Neural cell (in vitro differentiated cells): ENCODE measurements around the gene ARSI.

ENCODE experiments used
- EP300 ChIP-seq: fragments of 450-650 bp; conservative IDR thresholded peaks from 2 replicates; pipeline ENCODE4 v1.6.1; 2014; ENCODE audit warnings: antibody characterized with exemption, mild to moderate bottlenecking, moderate library complexity; ENCODE audit not compliant: poor library complexity, severe bottlenecking
- SMC3 ChIP-seq: fragments of 450-650 bp; conservative IDR thresholded peaks from 2 replicates; pipeline ENCODE4 v1.6.1; 2014; ENCODE audit warnings: antibody characterized with exemption, mild to moderate bottlenecking, moderate library complexity; ENCODE audit not compliant: poor library complexity
- TF ChIP-seq, protein P1 (sequence below): fragments of 450-650 bp; IDR thresholded peaks from 2 replicates; pipeline ENCODE4 v1.5.1; 2014; ENCODE audit warnings: antibody characterized with exemption, mild to moderate bottlenecking, moderate library complexity; ENCODE audit not compliant: poor library complexity, severe bottlenecking
- TF ChIP-seq, protein P2 (sequence below): IDR thresholded peaks from 2 replicates; pipeline ENCODE4 v1.6.1; 2012; ENCODE audit warnings: borderline replicate concordance

- TF ChIP-seq, protein P1, sequence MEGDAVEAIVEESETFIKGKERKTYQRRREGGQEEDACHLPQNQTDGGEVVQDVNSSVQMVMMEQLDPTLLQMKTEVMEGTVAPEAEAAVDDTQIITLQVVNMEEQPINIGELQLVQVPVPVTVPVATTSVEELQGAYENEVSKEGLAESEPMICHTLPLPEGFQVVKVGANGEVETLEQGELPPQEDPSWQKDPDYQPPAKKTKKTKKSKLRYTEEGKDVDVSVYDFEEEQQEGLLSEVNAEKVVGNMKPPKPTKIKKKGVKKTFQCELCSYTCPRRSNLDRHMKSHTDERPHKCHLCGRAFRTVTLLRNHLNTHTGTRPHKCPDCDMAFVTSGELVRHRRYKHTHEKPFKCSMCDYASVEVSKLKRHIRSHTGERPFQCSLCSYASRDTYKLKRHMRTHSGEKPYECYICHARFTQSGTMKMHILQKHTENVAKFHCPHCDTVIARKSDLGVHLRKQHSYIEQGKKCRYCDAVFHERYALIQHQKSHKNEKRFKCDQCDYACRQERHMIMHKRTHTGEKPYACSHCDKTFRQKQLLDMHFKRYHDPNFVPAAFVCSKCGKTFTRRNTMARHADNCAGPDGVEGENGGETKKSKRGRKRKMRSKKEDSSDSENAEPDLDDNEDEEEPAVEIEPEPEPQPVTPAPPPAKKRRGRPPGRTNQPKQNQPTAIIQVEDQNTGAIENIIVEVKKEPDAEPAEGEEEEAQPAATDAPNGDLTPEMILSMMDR = no peak
- TF ChIP-seq EP300 (no peak), SMC3 (no peak)
- TF ChIP-seq, protein P2, sequence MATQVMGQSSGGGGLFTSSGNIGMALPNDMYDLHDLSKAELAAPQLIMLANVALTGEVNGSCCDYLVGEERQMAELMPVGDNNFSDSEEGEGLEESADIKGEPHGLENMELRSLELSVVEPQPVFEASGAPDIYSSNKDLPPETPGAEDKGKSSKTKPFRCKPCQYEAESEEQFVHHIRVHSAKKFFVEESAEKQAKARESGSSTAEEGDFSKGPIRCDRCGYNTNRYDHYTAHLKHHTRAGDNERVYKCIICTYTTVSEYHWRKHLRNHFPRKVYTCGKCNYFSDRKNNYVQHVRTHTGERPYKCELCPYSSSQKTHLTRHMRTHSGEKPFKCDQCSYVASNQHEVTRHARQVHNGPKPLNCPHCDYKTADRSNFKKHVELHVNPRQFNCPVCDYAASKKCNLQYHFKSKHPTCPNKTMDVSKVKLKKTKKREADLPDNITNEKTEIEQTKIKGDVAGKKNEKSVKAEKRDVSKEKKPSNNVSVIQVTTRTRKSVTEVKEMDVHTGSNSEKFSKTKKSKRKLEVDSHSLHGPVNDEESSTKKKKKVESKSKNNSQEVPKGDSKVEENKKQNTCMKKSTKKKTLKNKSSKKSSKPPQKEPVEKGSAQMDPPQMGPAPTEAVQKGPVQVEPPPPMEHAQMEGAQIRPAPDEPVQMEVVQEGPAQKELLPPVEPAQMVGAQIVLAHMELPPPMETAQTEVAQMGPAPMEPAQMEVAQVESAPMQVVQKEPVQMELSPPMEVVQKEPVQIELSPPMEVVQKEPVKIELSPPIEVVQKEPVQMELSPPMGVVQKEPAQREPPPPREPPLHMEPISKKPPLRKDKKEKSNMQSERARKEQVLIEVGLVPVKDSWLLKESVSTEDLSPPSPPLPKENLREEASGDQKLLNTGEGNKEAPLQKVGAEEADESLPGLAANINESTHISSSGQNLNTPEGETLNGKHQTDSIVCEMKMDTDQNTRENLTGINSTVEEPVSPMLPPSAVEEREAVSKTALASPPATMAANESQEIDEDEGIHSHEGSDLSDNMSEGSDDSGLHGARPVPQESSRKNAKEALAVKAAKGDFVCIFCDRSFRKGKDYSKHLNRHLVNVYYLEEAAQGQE = no peak
Observed at GRCh38 chr5:150300496-150301169, 2.1 kb downstream of the ARSI start.
